Sigmoid colon (tissue), 7 donors: ENCODE measurements around the gene C1orf105. TPM values are rescaled to one million over a fixed set of nuclear protein-coding genes. Genes with fewer than 3 reads are reported as not detected.
A peak's percentile ranks its signal among the peaks of the same experiment; 100 is the strongest.
"Not testable (repeated sequence)": the region's sequence is repeated elsewhere in the genome, so short reads cannot be mapped to it uniquely, and the experiment has no call there.

Source experiments
- DNase-seq: peaks from one replicate; pipeline ENCODE4 v3.0.0-alpha.2; 2019
- H3K27ac ChIP-seq, 4 donors: fragments of 200-600 bp; sonication (generic); one replicate each; pipeline ENCODE4 v1.5.1; 2016 to 2019; ENCODE audit warnings: mild to moderate bottlenecking in 1 of 4
- H3K27me3 ChIP-seq, 3 donors: fragments of 200-600 bp; sonication (generic); one replicate each; pipeline ENCODE4 v1.5.1; 2019; ENCODE audit warnings: mild to moderate bottlenecking in 1 of 3
- H3K36me3 ChIP-seq, 4 donors: fragments of 200-600 bp; sonication (generic); one replicate each; pipeline ENCODE4 v1.5.1; 2016 to 2019
- H3K4me1 ChIP-seq, 4 donors: fragments of 200-600 bp; sonication (generic); one replicate each; pipeline ENCODE4 v1.5.1; 2017 to 2019
- H3K4me3 ChIP-seq, 4 donors: fragments of 200-600 bp; sonication (generic); one replicate each; pipeline ENCODE4 v1.5.1; 2017 to 2019; ENCODE audit warnings: mild to moderate bottlenecking in 2 of 4, moderate library complexity in 1 of 4
- H3K9me3 ChIP-seq, 4 donors: fragments of 200-600 bp in 3 of 4; sonication (generic) in 3 of 4; one replicate each; pipeline versions ENCODE4 v1.5.1 to v1.6.1; 2013 to 2019
- CTCF ChIP-seq, 4 experiments: fragments of 450-650 bp in 3 of 4; fragments of 200-600 bp in 1 of 4; IDR thresholded peaks; one replicate each; pipeline ENCODE4 v1.5.1; 2016 to 2019; ENCODE audit warnings: antibody characterized with exemption in 4 of 4, mild to moderate bottlenecking in 3 of 4, moderate library complexity in 2 of 4
- EP300 ChIP-seq, 4 donors: sonication (generic); formaldehyde crosslinking; IDR thresholded peaks; one replicate each; pipeline ENCODE4 v1.6.1; 2017; ENCODE audit warnings: antibody characterized with exemption in 4 of 4
- POLR2A ChIP-seq, 2 donors: fragments of 450-650 bp; IDR thresholded peaks; one replicate each; pipeline ENCODE4 v1.6.1; 2016; ENCODE audit warnings: antibody characterized with exemption in 2 of 2, mild to moderate bottlenecking in 2 of 2, moderate library complexity in 2 of 2
- POLR2AphosphoS5 ChIP-seq, 4 donors: sonication (generic); formaldehyde crosslinking; IDR thresholded peaks; one replicate each; pipeline ENCODE4 v1.6.1; 2017; ENCODE audit warnings: antibody characterized with exemption in 4 of 4
- WGBS, 2 donors: extraction: QIAGEN DNeasy Blood & Tissue Kit; methylation state at CpG; one replicate each; pipeline ENCODE4 v1.1.7; 2013; 5-methylcytosine and 5-hydroxymethylcytosine counted together
- intact Hi-C: fragments of 100-400 bp; cut with DNase I; formaldehyde crosslinking; loops from one replicate; pipeline ENCODE4 v1.15.1; 2023
- polyA plus RNA-seq, 3 donors: library from polyadenylated mRNA; stranded (reverse); fragments of 200-250 nt; gene quantifications; one replicate each; pipeline ENCODE4 v1.2.3, GENCODE V29; 2013
- total RNA-seq, 4 donors: library from RNA; depleted of rRNA; stranded (reverse); fragments of >200 nt; gene quantifications; one replicate each; pipeline ENCODE4 v1.1.0, GENCODE V29; 2016
- donor health status: healthy with polysubstance abuse.
- donor health status: Bipolar disorder and iron deficiency.
- donor health status: healthy.

Gene C1orf105
- total and polyA plus RNA-seq, 7 donors, result not detected

- Histone ChIP-seq H3K4me1 (peaks cover 0 to 8% (median 6%) of the 10 kb centered on the region in 4 donors), H3K9me3 (no peaks in the 10 kb centered on the region), H3K27ac (no peak overlapping the region), H3K4me3 (no peak overlapping the region), H3K36me3 (no peaks in the 10 kb centered on the region), H3K27me3 (no peaks in the 10 kb centered on the region)
- DNase-seq, result no peak
- 75 to 78% methylated on average over 1 of the region's 1 CpG for WGBS, 2 donors
- intact Hi-C loops, result no loop called here
- no peak for TF ChIP-seq POLR2AphosphoS5 (IDR thresholded peaks at IDR 0.05)
- TF ChIP-seq CTCF (IDR thresholded peaks at IDR 0.05), result no peak
- no peak for TF ChIP-seq EP300 (IDR thresholded peaks at IDR 0.05)
- TF ChIP-seq POLR2A (IDR thresholded peaks at IDR 0.05), result no peak
Observed at GRCh38 chr1:172492421-172492820, 71.9 kb downstream of the C1orf105 start.

GRCh38 chr1:172494166-172494565 is 73.7 kb downstream of the C1orf105 start:
- intact Hi-C loops, result no loop called here
- WGBS, 2 donors, result 94 to 95% methylated on average over 2 of the region's 2 CpGs

DNA sequence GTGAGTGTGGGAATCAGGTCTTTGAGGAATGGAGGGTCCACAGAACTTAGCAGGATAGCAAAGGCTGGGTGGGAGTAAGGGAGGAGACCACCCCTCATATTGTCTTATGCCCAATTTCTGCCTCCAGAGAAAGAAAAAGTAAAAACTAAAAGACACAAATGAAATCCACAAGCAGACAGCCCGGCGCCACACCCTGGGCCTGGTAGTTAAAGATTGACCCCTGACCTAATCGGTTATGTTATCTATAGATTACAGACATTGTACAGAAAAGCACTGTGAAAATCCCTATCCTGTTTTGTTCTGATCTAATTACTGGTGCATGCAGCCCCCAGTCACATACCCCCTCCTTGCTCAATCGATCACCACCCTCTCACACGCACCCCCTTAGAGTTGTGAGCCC is 75.6 kb downstream of the C1orf105 start:
- WGBS, 2 donors, result 72 to 82% methylated on average over 5 of the region's 5 CpGs
- H3K9me3 ChIP-seq, DNase-seq, intact Hi-C loops, H3K4me3 ChIP-seq, H3K27me3 ChIP-seq, H3K36me3 ChIP-seq, H3K27ac ChIP-seq: not testable (repeated sequence)
- H3K4me1 ChIP-seq, result peaks cover 0 to 13% (median 7%) of the 10 kb centered on the region in 4 donors

More at GRCh38 chr1:172494166-172494565, 73.7 kb downstream of the C1orf105 start:
- H3K27ac ChIP-seq, result no peak overlapping the region
- no peaks in the 10 kb centered on the region for H3K36me3 ChIP-seq
- peaks cover 0 to 13% (median 7%) of the 10 kb centered on the region in 4 donors for H3K4me1 ChIP-seq
- TF ChIP-seq EP300 (IDR thresholded peaks at IDR 0.05), result no peak
- no peak for TF ChIP-seq CTCF (IDR thresholded peaks at IDR 0.05)
- TF ChIP-seq POLR2A (IDR thresholded peaks at IDR 0.05), result no peak
- no peak for TF ChIP-seq POLR2AphosphoS5 (IDR thresholded peaks at IDR 0.05)
- no peaks in the 10 kb centered on the region for H3K9me3 ChIP-seq
- H3K27me3 ChIP-seq, result no peaks in the 10 kb centered on the region
- H3K4me3 ChIP-seq, result no peak overlapping the region
- DNase-seq, result no peak

- no peaks in the 10 kb centered on the region for H3K9me3 ChIP-seq
- WGBS, 2 donors, result 84 to 91% methylated on average over 1 of the region's 1 CpG
- DNase-seq, result no peak
- TF ChIP-seq CTCF (IDR thresholded peaks at IDR 0.05) (no peak), EP300 (IDR thresholded peaks at IDR 0.05) (no peak), POLR2A (IDR thresholded peaks at IDR 0.05) (no peak), POLR2AphosphoS5 (IDR thresholded peaks at IDR 0.05) (no peak)
- H3K27me3 ChIP-seq, result no peaks in the 10 kb centered on the region
- H3K4me3 ChIP-seq, result no peak overlapping the region
- peak overlapping the region in 3 of 4 donors; percentile 13 to 41 (median 26) for H3K27ac ChIP-seq
- intact Hi-C loops, result no loop called here
- no peaks in the 10 kb centered on the region for H3K36me3 ChIP-seq
- H3K4me1 ChIP-seq, result peaks cover 0 to 13% (median 7%) of the 10 kb centered on the region in 4 donors
Observed at GRCh38 chr1:172496678-172497077, 76.2 kb downstream of the C1orf105 start.

DNA sequence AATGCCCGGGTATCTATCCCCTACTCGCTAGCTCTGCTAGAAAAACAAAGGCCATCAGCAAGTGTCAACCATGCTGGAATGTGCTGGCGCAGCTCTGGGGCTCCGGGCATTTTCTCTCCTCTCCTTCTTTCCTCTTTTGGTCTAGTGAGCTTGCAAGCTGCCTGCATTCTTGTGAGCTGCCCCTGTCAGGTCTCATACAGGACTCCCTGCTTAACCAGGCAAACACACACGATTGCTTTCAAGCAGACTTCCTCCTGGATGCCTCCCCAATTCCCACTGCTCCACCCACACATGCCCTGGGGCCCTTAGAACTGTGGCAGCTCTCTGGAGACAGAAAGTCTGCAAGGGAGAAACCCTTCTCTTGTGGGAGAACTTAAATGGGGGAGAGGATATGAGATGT is 76.7 kb downstream of the C1orf105 start:
- 62 to 72% methylated on average over 5 of the region's 5 CpGs for WGBS, 2 donors
- Histone ChIP-seq H3K9me3 (no peaks in the 10 kb centered on the region), H3K27me3 (no peaks in the 10 kb centered on the region), H3K27ac (peak overlapping the region in 3 of 4 donors; percentile 13 to 41 (median 26)), H3K4me1 (peaks cover 0 to 13% (median 7%) of the 10 kb centered on the region in 4 donors), H3K4me3 (no peak overlapping the region), H3K36me3 (no peaks in the 10 kb centered on the region)
- intact Hi-C loops, result no loop called here
- TF ChIP-seq CTCF (IDR thresholded peaks at IDR 0.05), result no peak
- no peak for TF ChIP-seq POLR2AphosphoS5 (IDR thresholded peaks at IDR 0.05)
- no peak for TF ChIP-seq EP300 (IDR thresholded peaks at IDR 0.05)
- TF ChIP-seq POLR2A (IDR thresholded peaks at IDR 0.05), result no peak
- no peak for DNase-seq
